Measurements from ENCODE around the gene TEKT2.
A peak's percentile ranks its signal among the peaks of the same experiment; 100 is the strongest.

Gene TEKT2, protein sequence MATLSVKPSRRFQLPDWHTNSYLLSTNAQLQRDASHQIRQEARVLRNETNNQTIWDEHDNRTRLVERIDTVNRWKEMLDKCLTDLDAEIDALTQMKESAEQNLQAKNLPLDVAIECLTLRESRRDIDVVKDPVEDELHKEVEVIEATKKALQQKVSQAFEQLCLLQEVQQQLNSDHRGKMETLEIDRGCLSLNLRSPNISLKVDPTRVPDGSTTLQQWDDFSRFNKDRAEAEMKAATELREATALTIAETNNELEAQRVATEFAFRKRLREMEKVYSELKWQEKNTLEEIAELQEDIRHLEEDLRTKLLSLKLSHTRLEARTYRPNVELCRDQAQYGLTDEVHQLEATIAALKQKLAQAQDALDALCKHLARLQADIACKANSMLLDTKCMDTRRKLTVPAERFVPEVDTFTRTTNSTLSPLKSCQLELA

DNA sequence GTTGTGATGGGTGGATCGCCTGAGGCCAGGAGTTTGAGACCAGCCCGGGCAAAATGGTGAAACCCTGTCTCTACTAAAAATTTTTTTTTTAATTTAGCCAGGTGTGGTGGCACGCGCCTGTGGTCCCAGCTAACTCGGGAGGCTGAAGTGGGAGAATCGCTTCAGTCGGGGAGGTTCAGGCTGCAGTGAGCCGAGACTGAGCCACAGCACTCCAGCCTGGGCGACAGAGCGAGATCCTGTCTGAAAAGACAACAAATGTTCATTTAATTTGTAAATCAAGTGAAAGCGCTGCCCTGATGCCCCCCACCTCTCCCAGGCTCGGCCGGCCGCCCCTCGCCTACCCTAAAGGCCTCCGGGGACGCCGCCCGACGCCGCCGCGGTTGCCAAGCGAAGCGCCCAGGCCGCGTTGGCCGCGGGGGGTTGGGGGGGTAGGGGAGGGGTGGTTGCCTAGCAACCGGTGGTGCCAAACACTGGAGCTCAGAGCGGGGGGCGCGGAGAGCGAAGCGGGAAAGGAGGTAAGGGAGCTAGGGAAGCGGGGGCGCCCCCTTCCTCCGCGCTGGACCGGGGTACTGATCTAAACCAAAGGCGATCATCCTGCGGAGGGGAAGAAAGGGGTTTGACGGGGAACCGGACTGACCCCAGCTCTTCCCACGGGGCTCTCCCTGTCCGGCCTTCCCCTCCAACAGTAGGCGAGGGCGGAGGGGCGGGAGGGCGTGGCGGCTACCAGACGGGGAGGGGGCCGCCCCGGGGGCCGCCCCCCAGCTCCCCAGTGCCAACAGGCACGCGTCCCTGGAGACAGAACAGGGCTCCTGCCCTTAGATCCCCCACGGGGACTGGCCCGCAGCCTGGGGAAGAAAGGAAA is at the start of gene TEKT2:
Gene TEKT2, plus strand, starts transcription at position 460 of the 862 bp plus-strand sequence. CDS start 828 bp downstream, outside the sequence.
- TF ChIP-seq, protein P1, sequence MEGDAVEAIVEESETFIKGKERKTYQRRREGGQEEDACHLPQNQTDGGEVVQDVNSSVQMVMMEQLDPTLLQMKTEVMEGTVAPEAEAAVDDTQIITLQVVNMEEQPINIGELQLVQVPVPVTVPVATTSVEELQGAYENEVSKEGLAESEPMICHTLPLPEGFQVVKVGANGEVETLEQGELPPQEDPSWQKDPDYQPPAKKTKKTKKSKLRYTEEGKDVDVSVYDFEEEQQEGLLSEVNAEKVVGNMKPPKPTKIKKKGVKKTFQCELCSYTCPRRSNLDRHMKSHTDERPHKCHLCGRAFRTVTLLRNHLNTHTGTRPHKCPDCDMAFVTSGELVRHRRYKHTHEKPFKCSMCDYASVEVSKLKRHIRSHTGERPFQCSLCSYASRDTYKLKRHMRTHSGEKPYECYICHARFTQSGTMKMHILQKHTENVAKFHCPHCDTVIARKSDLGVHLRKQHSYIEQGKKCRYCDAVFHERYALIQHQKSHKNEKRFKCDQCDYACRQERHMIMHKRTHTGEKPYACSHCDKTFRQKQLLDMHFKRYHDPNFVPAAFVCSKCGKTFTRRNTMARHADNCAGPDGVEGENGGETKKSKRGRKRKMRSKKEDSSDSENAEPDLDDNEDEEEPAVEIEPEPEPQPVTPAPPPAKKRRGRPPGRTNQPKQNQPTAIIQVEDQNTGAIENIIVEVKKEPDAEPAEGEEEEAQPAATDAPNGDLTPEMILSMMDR (conservative IDR thresholded peaks at IDR 0.05; ENCODE audit: low read depth, low read length): peak; percentile 6
- H3K4me3 ChIP-seq (ENCODE audit: low read length): peak within 1 kb of the TSS; percentile 57
- DNase-seq (ENCODE audit: low read depth): no peak

DNA sequence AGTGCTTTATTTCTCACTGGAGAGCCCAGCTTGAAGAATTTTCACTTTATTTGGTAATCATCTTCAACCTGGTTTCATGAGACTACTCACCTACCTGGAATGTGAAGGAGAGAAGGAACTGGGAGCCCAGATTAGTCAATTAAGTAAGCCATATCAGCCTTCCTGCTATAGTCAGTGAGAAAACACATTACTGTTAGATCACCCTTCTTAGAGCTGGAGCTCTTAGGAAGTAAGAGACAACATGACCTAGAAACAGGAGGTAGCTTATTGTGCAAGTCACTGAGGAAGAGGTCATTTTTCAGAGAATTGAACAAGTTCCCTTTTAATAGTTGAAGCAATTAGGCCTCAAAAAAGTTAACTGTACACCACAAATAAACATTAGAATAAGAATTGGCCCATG is 49.2 kb upstream of the TEKT2 start:
- no peak overlapping the region for H3K4me3 ChIP-seq (ENCODE audit: low read length)
- peak; percentile 26 for DNase-seq (ENCODE audit: low read depth)
- TF ChIP-seq, protein P1 (conservative IDR thresholded peaks at IDR 0.05; ENCODE audit: low read depth, low read length): no peak

DNA sequence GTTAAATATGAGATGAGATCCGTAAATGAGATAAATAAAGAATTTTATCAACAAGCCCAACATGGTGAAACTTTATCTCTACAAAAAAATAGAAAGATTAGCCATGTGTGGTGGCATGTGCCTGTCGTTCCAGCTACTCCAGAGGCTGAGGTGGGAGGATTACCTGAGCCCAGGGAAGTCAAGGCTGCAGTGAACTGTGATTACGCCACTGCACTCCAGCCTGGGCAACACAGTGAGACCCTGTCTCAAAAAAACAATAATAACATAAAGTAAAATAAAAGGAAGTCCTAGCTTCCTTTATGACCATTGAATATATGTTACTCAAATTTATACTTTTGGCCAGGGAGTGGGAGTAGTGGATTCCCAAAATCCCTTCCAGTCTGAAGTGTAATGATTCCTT is 48.7 kb upstream of the TEKT2 start:
- TF ChIP-seq, protein P1 (conservative IDR thresholded peaks at IDR 0.05; ENCODE audit: low read depth, low read length): no peak
- DNase-seq (ENCODE audit: low read depth): no peak
- no peak overlapping the region for H3K4me3 ChIP-seq (ENCODE audit: low read length)

DNA sequence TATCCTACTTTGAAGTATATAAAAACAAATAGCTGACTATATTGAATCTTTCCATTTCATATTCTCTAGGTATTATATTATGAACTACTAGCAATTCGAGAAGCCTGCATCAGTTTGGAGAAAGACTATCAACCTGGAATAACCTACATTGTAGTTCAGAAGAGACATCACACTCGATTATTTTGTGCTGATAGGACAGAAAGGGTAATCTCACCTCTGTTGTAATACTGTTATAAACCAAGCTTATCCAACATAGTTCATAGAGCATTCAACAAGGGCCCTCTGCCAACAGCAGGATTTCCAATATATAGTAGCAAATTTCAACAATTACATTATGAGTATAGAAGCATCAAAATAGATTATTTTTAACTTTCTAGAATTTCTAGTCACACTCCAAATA is 43.7 kb upstream of the TEKT2 start:
- DNase-seq (ENCODE audit: low read depth): no peak
- TF ChIP-seq, protein P1 (conservative IDR thresholded peaks at IDR 0.05; ENCODE audit: low read depth, low read length): no peak

DNA sequence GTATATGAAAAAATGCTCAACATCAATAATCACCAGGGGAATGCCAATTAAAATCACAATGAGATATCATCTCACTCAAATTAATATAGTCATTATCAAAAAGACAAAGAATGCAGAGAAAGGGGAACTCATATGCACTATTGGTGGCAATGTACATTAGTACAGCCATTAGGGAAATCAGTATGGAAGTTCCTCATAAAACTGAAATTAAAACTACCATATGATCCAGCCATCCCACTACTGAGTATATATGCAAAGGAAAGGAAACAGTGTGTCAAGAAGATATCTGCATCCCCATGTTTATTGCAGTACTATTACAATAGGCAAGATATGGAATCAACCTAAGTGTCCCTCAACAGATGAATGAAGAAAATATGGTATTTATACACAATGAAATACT is 32.1 kb upstream of the TEKT2 start:
- H3K4me3 ChIP-seq (ENCODE audit: low read length): no peak overlapping the region
- TF ChIP-seq, protein P1 (conservative IDR thresholded peaks at IDR 0.05; ENCODE audit: low read depth, low read length): no peak
- no peak for DNase-seq (ENCODE audit: low read depth)

More for the DNA sequence above, 43.7 kb upstream of the TEKT2 start:
- no peak overlapping the region for H3K4me3 ChIP-seq (ENCODE audit: low read length)

DNA sequence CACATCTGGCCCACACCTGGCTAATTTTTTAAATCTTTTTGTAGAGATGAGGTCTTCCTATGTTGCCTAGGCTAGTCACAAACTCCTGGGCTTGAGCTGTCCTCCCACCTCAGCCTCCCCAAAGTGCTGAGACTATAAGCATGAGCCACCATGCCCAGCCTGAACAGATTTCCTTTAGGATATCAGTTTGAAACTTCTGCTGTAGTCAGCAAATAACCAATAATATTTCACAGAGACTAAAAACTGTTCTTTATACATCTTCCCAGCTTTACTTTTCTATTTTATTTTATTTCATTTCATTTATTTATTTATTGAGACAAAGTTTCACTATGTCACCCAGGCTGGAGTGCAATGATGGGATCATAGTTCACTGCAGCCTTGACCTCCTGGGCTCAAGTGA is 29.9 kb upstream of the TEKT2 start:
- DNase-seq (ENCODE audit: low read depth): no peak
- H3K4me3 ChIP-seq (ENCODE audit: low read length): no peak overlapping the region
- TF ChIP-seq, protein P1 (conservative IDR thresholded peaks at IDR 0.05; ENCODE audit: low read depth, low read length): no peak

All from retinal pigment epithelial cell (primary cell).